ENCODE results near the gene SLC25A12. TPM values are rescaled to one million over a fixed set of nuclear protein-coding genes. Genes with fewer than 3 reads are reported as not detected.

The SLC25A12 gene
- total and polyA plus RNA-seq, 2 of the 13 experiments (the other 11 are each of a cell fraction or from before 2014, with no cell fraction given): 8.1 to 15.9 TPM

DNA sequence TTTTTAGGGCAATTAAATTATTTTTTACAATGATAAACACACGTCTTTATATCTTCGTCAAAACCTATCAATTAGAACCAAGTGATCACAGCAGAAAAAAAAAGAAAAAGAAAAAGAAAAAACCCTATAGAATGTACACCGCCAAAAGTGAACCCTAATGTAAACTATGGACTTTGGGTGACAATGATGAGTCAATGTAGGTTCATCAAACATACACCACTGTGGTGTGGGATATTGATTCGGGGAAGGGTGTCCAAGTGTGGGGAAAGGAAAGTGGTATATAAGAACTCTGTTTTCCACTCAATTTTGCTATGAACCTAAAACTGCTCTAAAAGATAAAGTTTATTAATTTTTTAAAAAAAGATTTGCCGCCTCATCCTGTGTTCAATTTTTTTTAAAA is 121.7 kb downstream of the SLC25A12 start (continued):
- TF ChIP-seq, protein P1, sequence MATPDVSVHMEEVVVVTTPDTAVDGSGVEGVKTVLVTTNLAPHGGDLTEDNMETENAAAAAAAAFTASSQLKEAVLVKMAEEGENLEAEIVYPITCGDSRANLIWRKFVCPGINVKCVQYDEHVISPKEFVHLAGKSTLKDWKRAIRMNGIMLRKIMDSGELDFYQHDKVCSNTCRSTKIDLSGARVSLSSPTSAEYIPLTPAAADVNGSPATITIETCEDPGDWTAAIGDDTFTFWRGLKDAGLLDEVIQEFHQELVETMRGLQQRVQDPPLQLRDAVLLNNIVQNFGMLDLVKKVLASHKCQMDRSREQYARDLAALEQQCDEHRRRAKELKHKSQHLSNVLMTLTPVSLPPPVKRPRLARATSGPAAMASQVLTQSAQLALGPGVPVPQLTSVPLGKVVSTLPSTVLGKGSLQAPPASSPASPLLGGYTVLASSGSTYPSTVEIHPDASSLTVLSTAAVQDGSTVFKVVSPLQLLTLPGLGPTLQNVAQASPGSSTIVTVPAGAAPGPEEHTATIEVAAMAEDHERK (CRISPR knock-in tag; IDR thresholded peaks at IDR 0.05; ENCODE audit: low read depth): no peak
- no peak for TF ChIP-seq ZNF501 (CRISPR knock-in tag; IDR thresholded peaks at IDR 0.05)
- TF ChIP-seq SUZ12 (IDR thresholded peaks at IDR 0.05; ENCODE audit: low read depth, low read length): no peak
- TF ChIP-seq ZFP62 (CRISPR knock-in tag; IDR thresholded peaks at IDR 0.05): no peak
- TF ChIP-seq MAFF (IDR thresholded peaks at IDR 0.05; ENCODE audit: low read depth, low read length): no peak
- peak; percentile 36; the same call in 1 of the 2 replicates for TF ChIP-seq MED1 (CRISPR knock-in tag; IDR thresholded peaks at IDR 0.05)
- no peak for TF ChIP-seq AHR (CRISPR knock-in tag; IDR thresholded peaks at IDR 0.05)
- TF ChIP-seq ZNF629 (CRISPR knock-in tag; conservative IDR thresholded peaks at IDR 0.05): no peak
- no peak for TF ChIP-seq NRL (CRISPR knock-in tag; IDR thresholded peaks at IDR 0.05; ENCODE audit: borderline replicate concordance)
- no peak for TF ChIP-seq ZNF75D (CRISPR knock-in tag; IDR thresholded peaks at IDR 0.05; ENCODE audit: borderline replicate concordance)
- TF ChIP-seq, protein P2, sequence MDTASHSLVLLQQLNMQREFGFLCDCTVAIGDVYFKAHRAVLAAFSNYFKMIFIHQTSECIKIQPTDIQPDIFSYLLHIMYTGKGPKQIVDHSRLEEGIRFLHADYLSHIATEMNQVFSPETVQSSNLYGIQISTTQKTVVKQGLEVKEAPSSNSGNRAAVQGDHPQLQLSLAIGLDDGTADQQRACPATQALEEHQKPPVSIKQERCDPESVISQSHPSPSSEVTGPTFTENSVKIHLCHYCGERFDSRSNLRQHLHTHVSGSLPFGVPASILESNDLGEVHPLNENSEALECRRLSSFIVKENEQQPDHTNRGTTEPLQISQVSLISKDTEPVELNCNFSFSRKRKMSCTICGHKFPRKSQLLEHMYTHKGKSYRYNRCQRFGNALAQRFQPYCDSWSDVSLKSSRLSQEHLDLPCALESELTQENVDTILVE (CRISPR knock-in tag; IDR thresholded peaks at IDR 0.05): 0 out of 2 replicates have a peak, but pooled peaks have one; percentile 11
- TF ChIP-seq, protein P3, sequence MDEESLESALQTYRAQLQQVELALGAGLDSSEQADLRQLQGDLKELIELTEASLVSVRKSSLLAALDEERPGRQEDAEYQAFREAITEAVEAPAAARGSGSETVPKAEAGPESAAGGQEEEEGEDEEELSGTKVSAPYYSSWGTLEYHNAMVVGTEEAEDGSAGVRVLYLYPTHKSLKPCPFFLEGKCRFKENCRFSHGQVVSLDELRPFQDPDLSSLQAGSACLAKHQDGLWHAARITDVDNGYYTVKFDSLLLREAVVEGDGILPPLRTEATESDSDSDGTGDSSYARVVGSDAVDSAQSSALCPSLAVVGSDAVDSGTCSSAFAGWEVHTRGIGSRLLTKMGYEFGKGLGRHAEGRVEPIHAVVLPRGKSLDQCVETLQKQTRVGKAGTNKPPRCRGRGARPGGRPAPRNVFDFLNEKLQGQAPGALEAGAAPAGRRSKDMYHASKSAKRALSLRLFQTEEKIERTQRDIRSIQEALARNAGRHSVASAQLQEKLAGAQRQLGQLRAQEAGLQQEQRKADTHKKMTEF (CRISPR knock-in tag; IDR thresholded peaks at IDR 0.05): peak; percentile 50; the same call in 1 of the 2 replicates
- TF ChIP-seq SMARCE1 (IDR thresholded peaks at IDR 0.05; ENCODE audit: borderline replicate concordance): peak; percentile 97
- TF ChIP-seq TBX3 (IDR thresholded peaks at IDR 0.05; ENCODE audit: borderline replicate concordance): peak; percentile 92; the same call in 1 of the 2 replicates
- TF ChIP-seq CENPX (CRISPR knock-in tag; IDR thresholded peaks at IDR 0.05): no peak
- TF ChIP-seq GATAD1 (CRISPR knock-in tag; IDR thresholded peaks at IDR 0.05): 0 out of 2 replicates have a peak, but pooled peaks have one; percentile 41
- TF ChIP-seq, protein P4, sequence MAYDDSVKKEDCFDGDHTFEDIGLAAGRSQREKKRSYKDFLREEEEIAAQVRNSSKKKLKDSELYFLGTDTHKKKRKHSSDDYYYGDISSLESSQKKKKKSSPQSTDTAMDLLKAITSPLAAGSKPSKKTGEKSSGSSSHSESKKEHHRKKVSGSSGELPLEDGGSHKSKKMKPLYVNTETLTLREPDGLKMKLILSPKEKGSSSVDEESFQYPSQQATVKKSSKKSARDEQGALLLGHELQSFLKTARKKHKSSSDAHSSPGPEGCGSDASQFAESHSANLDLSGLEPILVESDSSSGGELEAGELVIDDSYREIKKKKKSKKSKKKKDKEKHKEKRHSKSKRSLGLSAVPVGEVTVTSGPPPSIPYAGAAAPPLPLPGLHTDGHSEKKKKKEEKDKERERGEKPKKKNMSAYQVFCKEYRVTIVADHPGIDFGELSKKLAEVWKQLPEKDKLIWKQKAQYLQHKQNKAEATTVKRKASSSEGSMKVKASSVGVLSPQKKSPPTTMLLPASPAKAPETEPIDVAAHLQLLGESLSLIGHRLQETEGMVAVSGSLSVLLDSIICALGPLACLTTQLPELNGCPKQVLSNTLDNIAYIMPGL (CRISPR knock-in tag; IDR thresholded peaks at IDR 0.05; ENCODE audit: borderline replicate concordance in 1 of 2, low read depth in 1 of 2): no peak
- TF ChIP-seq, protein P5, sequence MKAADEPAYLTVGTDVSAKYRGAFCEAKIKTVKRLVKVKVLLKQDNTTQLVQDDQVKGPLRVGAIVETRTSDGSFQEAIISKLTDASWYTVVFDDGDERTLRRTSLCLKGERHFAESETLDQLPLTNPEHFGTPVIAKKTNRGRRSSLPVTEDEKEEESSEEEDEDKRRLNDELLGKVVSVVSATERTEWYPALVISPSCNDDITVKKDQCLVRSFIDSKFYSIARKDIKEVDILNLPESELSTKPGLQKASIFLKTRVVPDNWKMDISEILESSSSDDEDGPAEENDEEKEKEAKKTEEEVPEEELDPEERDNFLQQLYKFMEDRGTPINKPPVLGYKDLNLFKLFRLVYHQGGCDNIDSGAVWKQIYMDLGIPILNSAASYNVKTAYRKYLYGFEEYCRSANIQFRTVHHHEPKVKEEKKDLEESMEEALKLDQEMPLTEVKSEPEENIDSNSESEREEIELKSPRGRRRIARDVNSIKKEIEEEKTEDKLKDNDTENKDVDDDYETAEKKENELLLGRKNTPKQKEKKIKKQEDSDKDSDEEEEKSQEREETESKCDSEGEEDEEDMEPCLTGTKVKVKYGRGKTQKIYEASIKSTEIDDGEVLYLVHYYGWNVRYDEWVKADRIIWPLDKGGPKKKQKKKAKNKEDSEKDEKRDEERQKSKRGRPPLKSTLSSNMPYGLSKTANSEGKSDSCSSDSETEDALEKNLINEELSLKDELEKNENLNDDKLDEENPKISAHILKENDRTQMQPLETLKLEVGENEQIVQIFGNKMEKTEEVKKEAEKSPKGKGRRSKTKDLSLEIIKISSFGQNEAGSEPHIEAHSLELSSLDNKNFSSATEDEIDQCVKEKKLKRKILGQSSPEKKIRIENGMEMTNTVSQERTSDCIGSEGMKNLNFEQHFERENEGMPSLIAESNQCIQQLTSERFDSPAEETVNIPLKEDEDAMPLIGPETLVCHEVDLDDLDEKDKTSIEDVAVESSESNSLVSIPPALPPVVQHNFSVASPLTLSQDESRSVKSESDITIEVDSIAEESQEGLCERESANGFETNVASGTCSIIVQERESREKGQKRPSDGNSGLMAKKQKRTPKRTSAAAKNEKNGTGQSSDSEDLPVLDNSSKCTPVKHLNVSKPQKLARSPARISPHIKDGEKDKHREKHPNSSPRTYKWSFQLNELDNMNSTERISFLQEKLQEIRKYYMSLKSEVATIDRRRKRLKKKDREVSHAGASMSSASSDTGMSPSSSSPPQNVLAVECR (CRISPR knock-in tag; IDR thresholded peaks at IDR 0.05; ENCODE audit: borderline replicate concordance): no peak
